AG04450 (cell line): ENCODE data around the gene ELP2. TPM values are rescaled to one million over a fixed set of nuclear protein-coding genes. Genes with fewer than 3 reads are reported as not detected.

Experiments used
- CTCF ChIA-PET: fragments of 300-600, 350-600 bp; formaldehyde crosslinking; extraction: SDS; loops from one replicate; lab custom pipeline; 2022; ENCODE audit warnings: antibody characterized with exemption, inconsistent platforms; lab: Charles Lee
- POLR2A ChIA-PET: fragments of 350-600 bp; formaldehyde crosslinking; extraction: SDS; loops from one replicate; lab custom pipeline; 2021; ENCODE audit warnings: antibody characterized with exemption, inconsistent platforms; lab: Yijun Ruan, JAX
- DNase-seq: peaks from one replicate; pipeline ENCODE4 v3.0.0-alpha.2; 2011; ENCODE audit warnings: low read depth, low spot score
- H3K27ac ChIP-seq: one replicate; pipeline ENCODE4 v1.5.1; 2012; ENCODE audit warnings: low read depth, low read length, control low read depth
- H3K27me3 ChIP-seq: one replicate; pipeline ENCODE4 v1.6.0; 2012; ENCODE audit warnings: low read length; ENCODE audit not compliant: control insufficient read depth, insufficient read depth
- H3K4me3 ChIP-seq: 2 replicates; pipeline ENCODE4 v1.5.1; 2011; ENCODE audit warnings: mild to moderate bottlenecking, low read depth, low read length, control low read depth
- H3K9me3 ChIP-seq: 2 replicates; pipeline ENCODE4 v1.5.1; 2012; ENCODE audit warnings: low read length; ENCODE audit not compliant: control insufficient read depth, insufficient read depth
- polyA plus RNA-seq: library from polyadenylated mRNA; depleted of rRNA; stranded (reverse); fragments of >200 nt; gene quantifications from 2 replicates; pipeline ENCODE4 v1.2.3, GENCODE V29; 2011
- TF ChIP-seq, protein P1 (sequence below): IDR thresholded peaks from 2 replicates; pipeline ENCODE4 v1.5.1; 2011; ENCODE audit warnings: low read depth, low read length, control low read depth, inconsistent platforms

ELP2 gene
- polyA plus RNA-seq, 1 experiment: 122 TPM

DNA sequence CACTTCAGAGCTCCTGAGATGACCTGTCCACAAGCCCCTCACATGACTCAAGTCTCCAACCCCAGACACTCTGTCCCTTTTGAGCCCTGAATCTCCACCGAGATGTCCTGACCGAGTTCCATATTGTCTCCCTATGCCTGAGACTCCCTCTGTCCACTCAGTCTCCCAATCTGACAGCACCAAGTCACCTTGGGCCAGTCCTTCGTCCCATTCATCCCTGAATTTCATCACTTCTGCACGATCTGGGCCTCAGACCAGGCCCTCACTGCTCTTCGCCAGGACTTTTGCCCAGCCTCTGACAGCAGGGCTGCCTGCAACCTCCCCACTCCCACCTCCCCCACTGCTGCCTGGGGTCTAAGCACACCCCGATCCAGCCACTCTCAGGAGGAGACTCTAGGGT lies 53.3 kb downstream of the ELP2 start:
- CTCF ChIA-PET: no interaction called here
- Histone ChIP-seq H3K27ac (no peak overlapping the region), H3K9me3 (no peaks in the 10 kb centered on the region; the same call in 1 of the 2 replicates), H3K4me3 (no peak overlapping the region), H3K27me3 (peaks cover 3% of the 10 kb centered on the region)
- TF ChIP-seq, protein P1, sequence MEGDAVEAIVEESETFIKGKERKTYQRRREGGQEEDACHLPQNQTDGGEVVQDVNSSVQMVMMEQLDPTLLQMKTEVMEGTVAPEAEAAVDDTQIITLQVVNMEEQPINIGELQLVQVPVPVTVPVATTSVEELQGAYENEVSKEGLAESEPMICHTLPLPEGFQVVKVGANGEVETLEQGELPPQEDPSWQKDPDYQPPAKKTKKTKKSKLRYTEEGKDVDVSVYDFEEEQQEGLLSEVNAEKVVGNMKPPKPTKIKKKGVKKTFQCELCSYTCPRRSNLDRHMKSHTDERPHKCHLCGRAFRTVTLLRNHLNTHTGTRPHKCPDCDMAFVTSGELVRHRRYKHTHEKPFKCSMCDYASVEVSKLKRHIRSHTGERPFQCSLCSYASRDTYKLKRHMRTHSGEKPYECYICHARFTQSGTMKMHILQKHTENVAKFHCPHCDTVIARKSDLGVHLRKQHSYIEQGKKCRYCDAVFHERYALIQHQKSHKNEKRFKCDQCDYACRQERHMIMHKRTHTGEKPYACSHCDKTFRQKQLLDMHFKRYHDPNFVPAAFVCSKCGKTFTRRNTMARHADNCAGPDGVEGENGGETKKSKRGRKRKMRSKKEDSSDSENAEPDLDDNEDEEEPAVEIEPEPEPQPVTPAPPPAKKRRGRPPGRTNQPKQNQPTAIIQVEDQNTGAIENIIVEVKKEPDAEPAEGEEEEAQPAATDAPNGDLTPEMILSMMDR: no peak
- POLR2A ChIA-PET: no interaction called here
- no peak for DNase-seq

DNA sequence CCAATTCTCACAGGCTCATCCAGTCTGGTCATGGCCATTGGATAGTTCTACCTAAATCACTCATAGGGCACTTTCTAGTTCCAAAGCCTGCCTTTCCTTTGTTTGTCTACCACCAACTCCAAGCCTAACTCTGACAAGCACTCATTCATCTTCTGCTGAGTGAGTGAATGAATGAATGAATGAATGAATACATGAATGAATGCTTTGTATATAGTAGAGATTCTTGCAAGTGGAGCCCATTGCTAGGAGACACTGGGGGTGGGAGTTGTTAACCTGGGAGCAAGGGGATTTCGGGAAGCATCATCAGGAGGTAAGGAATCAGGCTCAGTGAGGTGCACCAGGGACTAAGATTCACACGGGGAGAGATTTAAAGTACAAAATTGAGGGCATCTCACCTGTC lies 54.3 kb downstream of the ELP2 start:
- ChIA-PET POLR2A (no interaction called here), CTCF (no interaction called here)
- H3K9me3 ChIP-seq: no peaks in the 10 kb centered on the region; the same call in 1 of the 2 replicates
- TF ChIP-seq, protein P1: no peak
- H3K4me3 ChIP-seq: no peak overlapping the region
- H3K27me3 ChIP-seq: peaks cover 3% of the 10 kb centered on the region
- no peak overlapping the region for H3K27ac ChIP-seq
- no peak for DNase-seq

DNA sequence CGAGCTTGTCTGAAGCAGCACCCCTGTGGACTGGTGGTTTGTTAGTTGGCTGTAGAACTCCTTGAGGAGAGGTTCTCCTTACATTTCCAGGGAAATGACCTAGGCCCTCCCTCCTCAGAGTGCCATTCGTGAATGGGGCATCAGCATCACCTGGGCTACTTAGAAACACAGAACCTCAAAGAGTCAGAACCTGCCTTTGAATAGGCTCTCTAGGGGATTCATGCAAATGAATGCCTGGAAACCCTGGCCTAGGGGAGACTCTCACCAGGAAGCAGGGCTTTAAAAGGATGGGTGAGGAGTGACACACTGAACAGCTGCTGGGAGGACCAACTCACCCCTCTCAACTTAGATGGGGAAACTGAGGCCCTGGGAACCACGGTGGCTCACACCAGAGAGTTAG lies 55.5 kb downstream of the ELP2 start:
- H3K9me3 ChIP-seq: no peaks in the 10 kb centered on the region; the same call in 1 of the 2 replicates
- H3K27ac ChIP-seq: no peak overlapping the region
- no peak overlapping the region for H3K4me3 ChIP-seq
- TF ChIP-seq, protein P1: no peak
- ChIA-PET CTCF (interaction anchor here (0.6 to 1.0 kb wide), 2 partner anchors 91 to 99 kb away, joined by 3 to 8 read pairs; no protein-coding TSS in a partner anchor), POLR2A (no interaction called here)
- DNase-seq: no peak
- H3K27me3 ChIP-seq: peaks cover 3% of the 10 kb centered on the region

DNA sequence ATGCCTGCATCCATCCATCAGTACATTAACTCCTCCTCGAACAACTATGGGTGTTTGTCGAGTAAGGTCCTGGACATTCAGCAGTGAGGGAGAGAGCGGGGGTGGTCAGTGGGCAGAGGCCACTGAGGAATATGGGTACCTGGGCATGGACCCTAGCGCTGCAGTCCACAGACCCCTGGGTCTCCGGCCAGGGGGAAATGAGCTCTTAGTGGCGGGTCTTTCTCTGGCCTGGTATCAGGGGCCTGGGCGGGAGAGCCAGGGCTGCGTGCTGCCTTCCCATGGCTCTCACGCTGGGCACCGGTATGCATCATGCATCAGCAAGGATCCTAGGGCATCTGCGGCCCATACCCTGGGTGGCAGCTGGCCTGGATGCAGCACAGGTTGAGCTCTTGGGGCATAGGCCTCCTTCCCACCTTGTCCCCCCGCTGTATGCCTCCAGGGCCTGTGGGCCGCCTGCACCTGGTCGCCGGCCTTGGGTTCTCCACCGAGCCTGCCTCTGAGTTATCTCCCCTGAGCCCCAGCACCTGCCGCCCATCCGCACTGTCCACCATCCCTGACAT lies 56.3 kb downstream of the ELP2 start:
- Histone ChIP-seq H3K27me3 (peaks cover 3% of the 10 kb centered on the region), H3K9me3 (no peaks in the 10 kb centered on the region; the same call in 1 of the 2 replicates), H3K4me3 (peak overlapping the region; percentile 82), H3K27ac (no peak overlapping the region)
- no peak for DNase-seq
- TF ChIP-seq, protein P1: no peak
- CTCF ChIA-PET: interaction anchor here (0.5 to 1.0 kb wide), 3 partner anchors 26 to 99 kb away, joined by 3 to 8 read pairs (median 3); no protein-coding TSS in a partner anchor
- POLR2A ChIA-PET: no interaction called here

DNA sequence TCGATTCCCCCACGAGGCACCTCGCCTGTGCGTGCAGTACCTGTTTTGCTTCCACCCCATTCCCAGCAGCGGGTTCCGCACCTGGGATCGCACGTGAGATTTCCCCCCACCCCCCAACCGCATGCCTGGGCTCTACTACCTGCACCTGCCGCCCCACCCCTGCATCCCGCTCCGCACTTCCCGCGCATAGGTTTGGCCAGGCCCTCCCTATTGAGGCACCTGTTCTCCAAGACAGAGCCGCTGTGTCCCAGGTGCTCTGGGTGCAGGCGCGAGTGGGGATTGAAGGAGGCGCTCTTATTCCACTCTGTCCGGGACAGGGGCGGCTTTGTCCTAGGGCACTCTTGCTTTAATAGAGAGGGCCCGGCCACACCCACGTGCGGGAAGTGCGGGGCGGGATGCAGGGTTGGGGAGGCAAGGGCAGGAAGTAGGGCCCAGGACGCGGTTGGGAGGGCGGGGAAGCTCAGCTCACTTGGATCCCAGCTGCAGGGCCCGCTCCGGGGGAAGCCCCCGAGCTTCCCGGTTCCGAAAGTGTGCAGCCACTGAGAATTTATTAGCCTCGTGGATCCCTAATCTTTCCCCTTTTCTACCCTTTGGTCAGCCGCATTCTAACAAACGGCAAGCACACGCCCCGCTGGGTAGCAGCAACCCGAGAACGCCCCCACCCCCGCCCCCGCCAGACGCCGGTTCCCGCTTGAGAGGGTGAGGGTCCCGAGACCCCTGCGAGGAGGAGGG lies 56.9 kb downstream of the ELP2 start:
- TF ChIP-seq, protein P1: no peak
- CTCF ChIA-PET: interaction anchor here (0.7 kb wide), 1 partner anchor 118 kb away, joined by 3 read pairs; no protein-coding TSS in a partner anchor
- no peak for DNase-seq
- POLR2A ChIA-PET: no interaction called here
- Histone ChIP-seq H3K27ac (no peak overlapping the region), H3K9me3 (no peaks in the 10 kb centered on the region; the same call in 1 of the 2 replicates), H3K27me3 (peaks cover 3% of the 10 kb centered on the region), H3K4me3 (peak overlapping the region; percentile 82)
